SKM-1 (cell line): ENCODE data around the gene FCHO2.
"Not testable (repeated sequence)": the region's sequence is repeated elsewhere in the genome, so short reads cannot be mapped to it uniquely, and the experiment has no call there.

Experiments
- DNase-seq: peaks from one replicate; lab custom pipeline; 2025; ENCODE audit not compliant: unreplicated experiment; lab: John Stamatoyannopoulos, UW

Gene FCHO2

GRCh38 chr5:72955143-72955767 is 586 bp upstream of the FCHO2 start:
- DNase-seq: no peak

GRCh38 chr5:72956324-72957140 is 691 bp downstream of the FCHO2 start:
- DNase-seq: peak; percentile 25

DNA sequence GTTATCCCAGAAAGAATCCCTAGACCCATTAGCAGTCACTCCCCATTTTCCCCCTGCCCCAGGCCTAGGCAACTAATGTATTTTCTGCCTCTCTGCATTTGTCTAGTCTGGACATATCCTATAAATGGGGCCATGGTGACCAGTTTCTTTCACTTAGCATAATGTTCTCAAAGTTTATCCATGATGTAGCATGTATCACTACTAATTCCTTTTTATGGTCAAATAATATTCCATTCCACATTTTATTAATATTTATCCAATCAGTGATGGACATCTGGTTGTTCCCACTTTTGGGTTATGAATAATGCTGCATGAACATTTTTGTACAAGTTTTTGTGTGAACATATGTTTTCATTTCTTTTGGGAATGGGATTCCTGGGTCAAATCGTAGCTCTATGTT is 1.5 kb downstream of the FCHO2 start:
- no peak for DNase-seq

- no peak for DNase-seq
Measured at GRCh38 chr5:72959257-72959656, 3.4 kb downstream of the FCHO2 start.

DNA sequence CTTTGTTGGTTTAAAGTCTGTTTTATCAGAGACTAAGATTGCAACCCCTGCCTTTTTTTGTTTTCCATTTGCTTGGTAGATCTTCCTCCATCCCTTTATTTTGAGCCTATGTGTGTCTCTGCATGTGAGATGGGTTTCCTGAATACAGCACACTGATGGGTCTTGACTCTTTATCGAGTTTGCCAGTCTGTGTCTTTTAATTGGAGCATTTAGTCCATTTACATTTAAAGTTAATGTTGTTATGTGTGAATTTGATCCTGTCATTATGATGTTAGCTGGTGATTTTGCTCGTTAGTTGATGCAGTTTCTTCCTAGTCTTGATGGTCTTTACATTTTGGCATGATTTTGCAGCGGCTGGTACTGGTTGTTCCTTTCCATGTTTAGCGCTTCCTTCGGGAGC is 18.6 kb downstream of the FCHO2 start:
- not testable (repeated sequence) for DNase-seq

DNA sequence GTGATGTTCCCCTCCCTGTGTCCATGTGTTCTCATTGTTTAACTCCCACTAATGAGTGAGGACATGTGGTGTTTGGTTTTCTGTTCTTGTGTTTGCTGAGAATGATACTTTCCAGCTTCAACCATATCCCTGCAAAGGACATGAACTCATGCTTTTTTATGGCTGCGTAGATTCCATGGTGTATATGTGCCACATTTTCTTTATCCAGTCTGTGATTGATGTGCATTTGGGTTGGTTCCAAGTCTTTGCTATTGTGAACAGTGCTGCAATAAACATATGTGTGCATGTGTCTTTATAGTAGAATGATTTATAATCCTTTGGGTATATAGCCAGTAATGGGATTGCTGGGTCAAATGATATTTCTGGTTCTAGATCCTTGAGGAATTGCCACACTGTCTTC is 21.0 kb downstream of the FCHO2 start:
- DNase-seq: not testable (repeated sequence)

GRCh38 chr5:72985719-72986118 is 29.9 kb downstream of the FCHO2 start:
- no peak for DNase-seq

DNA sequence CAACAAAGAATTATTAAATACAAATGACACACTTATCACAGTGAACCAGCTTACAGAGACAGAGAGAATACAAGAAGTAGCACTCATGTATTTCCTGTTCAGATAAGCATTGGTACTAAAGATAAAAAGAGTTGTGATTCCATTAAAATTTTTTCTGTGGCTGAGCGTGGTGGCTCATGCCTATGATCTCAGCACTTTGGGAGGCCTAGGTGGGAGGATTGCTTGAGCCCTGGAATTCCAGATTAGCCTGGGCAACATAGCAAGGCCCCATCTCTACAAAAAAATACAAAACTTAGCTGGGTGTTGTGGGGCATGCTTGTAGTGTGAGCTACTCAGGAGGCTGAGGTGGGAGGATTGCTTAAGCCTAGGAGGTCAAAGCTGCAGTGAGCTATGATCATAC is 32.9 kb downstream of the FCHO2 start:
- no peak for DNase-seq

DNA sequence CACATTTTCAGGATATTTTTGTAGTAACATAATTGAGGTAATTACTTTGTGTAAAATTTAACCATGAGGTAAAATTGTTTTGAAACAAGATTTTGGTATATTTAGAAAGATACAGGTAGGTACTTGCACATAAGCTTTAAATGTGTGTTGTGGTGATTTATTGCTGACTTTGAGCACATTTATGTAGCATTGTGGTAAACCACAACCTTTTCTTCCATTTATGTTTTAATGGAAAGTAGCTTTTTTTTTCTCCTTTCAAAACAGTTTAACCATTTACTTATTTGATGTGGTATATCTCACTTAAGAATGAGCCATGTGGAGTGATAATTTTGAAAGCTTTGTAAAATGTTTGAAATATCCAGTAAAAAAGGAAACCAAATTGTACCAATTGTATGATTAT is 35.6 kb downstream of the FCHO2 start:
- DNase-seq: no peak

GRCh38 chr5:72994578-72994977 is 38.7 kb downstream of the FCHO2 start:
- DNase-seq: no peak

DNA sequence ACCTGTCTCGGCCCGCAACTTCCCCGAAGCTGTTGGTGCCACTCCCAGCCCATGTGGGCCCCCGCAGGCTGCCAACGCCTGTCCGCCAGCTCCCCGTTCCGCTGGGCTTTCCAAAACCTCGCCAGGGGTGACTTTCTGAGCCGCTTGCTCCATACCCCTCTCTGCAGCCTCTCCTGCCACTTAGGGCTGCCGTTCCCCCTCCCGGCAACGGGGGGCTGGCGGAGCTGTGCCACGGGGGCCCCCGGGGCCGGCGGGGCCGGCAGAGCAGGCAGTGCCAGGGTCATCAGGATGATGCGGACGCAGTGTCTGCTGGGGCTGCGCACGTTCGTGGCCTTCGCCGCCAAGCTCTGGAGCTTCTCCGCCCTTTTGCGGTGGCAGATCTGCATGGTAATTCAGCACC is 40.8 kb downstream of the FCHO2 start:
- DNase-seq: no peak

- DNase-seq: no peak
Measured at GRCh38 chr5:72999916-73000315, 44.1 kb downstream of the FCHO2 start.

DNA sequence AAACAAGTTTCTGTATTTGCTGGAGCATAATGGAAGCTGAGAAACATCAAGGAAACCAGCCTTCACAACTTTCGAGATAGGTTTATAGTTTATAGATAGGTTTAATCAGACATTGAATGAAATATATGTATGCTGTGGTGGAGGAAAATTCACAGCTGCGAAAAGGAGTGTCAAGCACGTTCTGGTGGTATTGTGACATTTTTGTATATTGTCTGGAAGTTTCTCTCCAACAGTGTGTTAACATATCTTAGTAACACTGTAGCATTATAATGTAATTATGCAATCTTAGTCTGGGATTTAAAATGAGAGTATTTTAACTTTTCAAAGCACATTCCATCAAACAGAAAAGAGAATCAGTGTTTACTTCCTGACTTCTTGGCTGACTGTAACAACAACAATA is 50.0 kb downstream of the FCHO2 start:
- DNase-seq: no peak

GRCh38 chr5:73007051-73007450 is 51.2 kb downstream of the FCHO2 start:
- DNase-seq: no peak

DNA sequence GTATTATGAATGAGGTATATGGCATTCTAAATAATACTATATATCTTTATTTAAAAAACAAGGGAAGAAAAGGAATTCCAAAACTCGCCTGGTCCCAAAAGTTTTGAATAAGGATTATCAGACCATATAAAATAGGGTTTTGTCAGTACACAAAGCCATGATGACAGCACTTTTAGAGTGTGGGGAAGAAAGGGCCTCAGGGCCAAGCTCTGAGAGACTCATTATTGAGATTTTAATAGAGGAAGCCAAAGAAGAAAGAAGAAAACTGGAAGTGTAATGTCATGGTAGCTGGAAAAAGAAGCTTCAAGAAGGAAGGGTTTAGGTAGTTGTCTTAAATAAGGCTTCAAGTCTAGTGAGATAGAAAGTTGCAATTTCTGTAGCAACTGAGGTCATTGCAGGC is 53.0 kb downstream of the FCHO2 start:
- no peak for DNase-seq

GRCh38 chr5:73011612-73012011 is 55.8 kb downstream of the FCHO2 start:
- DNase-seq: not testable (repeated sequence)

- no peak for DNase-seq
Measured at GRCh38 chr5:73018892-73019291, 63.1 kb downstream of the FCHO2 start.

DNA sequence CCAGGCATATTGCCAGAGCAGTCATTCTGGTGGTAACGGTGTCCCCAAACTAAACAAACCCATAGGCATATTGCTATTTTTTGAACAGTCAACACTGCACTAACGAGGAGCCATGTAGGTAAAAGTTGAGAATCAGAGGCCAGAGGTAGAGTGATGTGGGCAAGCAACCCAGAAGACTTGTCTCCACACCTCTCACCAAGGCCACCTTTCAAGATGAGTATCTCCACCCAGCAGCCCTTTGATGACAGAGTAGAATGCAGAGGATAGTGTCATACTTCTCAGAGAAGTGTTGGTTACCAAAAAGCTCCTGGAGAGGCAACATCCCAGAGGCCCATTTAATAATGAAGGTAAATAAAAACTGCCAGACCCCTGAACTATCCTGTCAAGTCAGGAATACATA is 63.9 kb downstream of the FCHO2 start:
- DNase-seq: no peak

- no peak for DNase-seq
Measured at GRCh38 chr5:73022471-73023169, 66.8 kb downstream of the FCHO2 start.

- not testable (repeated sequence) for DNase-seq
Measured at GRCh38 chr5:73024946-73025544, 69.2 kb downstream of the FCHO2 start.

DNA sequence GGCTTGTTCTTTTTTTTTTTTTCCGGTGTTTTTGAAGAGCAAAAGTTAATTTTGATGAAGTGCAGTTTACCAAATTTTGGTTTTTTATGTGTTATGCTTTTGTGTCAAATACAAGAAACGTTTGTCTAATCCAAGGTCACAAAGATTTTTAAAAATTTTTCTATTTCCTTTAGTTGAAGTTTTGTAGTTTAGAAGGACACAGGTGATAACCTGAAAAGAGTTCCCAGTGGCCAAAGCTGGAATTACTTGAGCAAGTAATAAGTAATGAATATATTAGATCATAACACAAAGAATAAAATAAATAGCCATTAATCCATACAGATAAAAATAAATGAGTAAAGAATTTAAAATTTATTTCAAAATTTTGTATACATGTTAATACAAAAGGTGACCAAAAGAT is 71.5 kb downstream of the FCHO2 start:
- DNase-seq: no peak

DNA sequence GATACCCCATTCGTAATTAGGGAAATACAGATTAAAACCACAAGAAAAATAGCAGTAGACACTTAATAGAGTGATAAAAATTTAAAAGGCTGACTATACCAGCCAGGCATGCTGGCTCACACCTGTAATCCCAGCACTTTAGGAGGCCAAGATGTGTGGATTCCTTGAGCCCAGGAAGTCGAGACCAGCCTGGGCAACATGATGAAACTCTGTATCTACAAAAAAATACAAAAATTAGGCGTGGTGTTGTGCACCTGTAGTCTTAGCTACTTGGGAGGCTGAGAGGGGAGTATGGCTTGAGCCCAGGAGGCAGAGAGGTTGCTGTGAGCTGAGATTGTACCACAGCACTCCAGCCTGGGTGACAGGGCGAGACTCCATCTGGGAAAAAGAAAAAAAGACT is 72.0 kb downstream of the FCHO2 start:
- DNase-seq: no peak
